ENCODE data around the gene C2CD2L. TPM values are rescaled to one million over a fixed set of nuclear protein-coding genes. Genes with fewer than 3 reads are reported as not detected.

Gene C2CD2L
- total and polyA plus RNA-seq, 10 of the 15 experiments (the other 5 are each of a cell fraction or from before 2014, with no cell fraction given), result 0.21 to 9.6 (median 5.1) TPM

DNA sequence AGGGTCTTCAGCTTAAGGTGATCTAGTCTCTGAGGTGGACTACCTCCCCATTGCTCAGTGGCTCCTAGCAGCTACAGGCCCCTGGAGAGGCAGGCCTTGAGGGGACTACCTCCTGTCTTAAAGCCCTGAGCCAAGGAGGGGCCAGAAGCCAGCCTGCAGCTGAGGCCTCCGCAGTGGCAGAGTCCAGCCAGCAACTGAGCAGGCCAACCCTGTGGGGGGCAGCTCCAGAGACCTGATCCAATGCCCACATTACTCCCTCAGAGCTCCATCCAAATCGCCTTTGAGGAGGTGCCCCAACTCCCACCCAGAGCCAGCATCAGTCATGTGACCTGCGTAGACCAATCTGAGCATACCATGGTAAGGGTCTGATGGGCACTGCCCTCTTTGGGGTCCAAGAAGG, 2.7 kb downstream of the C2CD2L start:
- H3K4me2 ChIP-seq (ENCODE audit: control insufficient read depth, insufficient read depth), result no peak overlapping the region; the same call in 1 of the 2 replicates

DNA sequence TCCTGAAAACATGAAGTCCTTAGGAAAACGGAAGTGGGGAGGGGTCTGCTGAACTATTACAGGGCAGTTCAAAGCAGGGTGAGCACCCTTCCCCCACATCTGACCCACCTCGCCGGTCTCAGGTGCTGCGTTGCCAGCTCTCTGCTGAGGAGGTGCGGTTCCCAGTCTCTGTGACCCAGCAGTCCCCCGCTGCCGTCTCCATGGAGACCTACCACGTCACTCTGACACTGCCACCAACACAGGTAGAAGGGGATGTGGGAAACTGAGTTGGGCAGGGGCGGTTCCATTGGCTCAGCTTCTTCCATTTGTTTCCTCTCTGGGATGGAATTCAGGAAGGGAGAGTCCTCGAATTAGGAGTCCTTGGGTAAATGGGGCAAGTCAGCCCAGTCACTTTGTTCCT, 3.3 kb downstream of the C2CD2L start:
- peaks cover 26% of the 10 kb centered on the region for H3K79me2 ChIP-seq (ENCODE audit: control insufficient read depth, insufficient read depth, low read length)
- no TSS peak for BruUV-seq (replicated peaks)
- RAD21 ChIA-PET (ENCODE audit: unreplicated experiment), result interaction anchor here (1.1 kb wide), 1 partner anchor 10 kb away, joined by 3 read pairs; no protein-coding TSS in a partner anchor
- CTCF ChIA-PET, result interaction anchor here (1.6 to 2.2 kb wide), 2 partner anchors 11 to 228 kb away, joined by 4 to 6 read pairs; no protein-coding TSS in a partner anchor
- H4K20me1 ChIP-seq (ENCODE audit: control insufficient read depth, insufficient read depth), result no peaks in the 10 kb centered on the region
- no peak overlapping the region for H2AFZ ChIP-seq (ENCODE audit: control insufficient read depth, low read depth, low read length)
- peaks cover 19% of the 10 kb centered on the region in 2 experiments for H3K36me3 ChIP-seq (ENCODE audit: control insufficient read depth in 2 of 2, insufficient read depth in 2 of 2, low read length in 1 of 2)
- H3K4me2 ChIP-seq (ENCODE audit: control insufficient read depth, insufficient read depth), result no peak overlapping the region
- POLR2A ChIA-PET, result interaction anchor here (1.0 to 7.2 kb wide), 2 partner anchors 11 to 25 kb away, joined by 3 to 76 read pairs; partner anchors contain the start of gene HINFP
- in situ Hi-C loops (cut with MboI), result no loop called here
- no peak overlapping the region for H3K9ac ChIP-seq (ENCODE audit: control insufficient read depth, insufficient read depth, low read length)
- no peaks in the 10 kb centered on the region for H3K9me3 ChIP-seq (replicated peaks; ENCODE audit: control insufficient read depth, insufficient read depth, low read length)
- intact Hi-C loops (cut with micrococcal nuclease; ENCODE audit: unreplicated experiment), result no loop called here
- 94% methylated on average over 10 of the region's 10 CpGs for WGBS (ENCODE audit: insufficient coverage, insufficient replicate concordance, low lambda C conversion rate, missing lambda C conversion rate)
- no peaks in the 10 kb centered on the region for H3K27me3 ChIP-seq (replicated peaks in 1 of 2; ENCODE audit: control insufficient read depth in 2 of 2, insufficient read depth in 2 of 2, low read length in 1 of 2)
- DNase-seq (ENCODE audit: low read depth, low spot score) (no peak), ATAC-seq (no peak), FAIRE-seq (no peak)
- no peak overlapping the region for H3K4me3 ChIP-seq
- SMC1A ChIA-PET (ENCODE audit: uncharacterized antibody, unreplicated experiment), result interaction anchor here (2.6 kb wide), 1 partner anchor 9 kb away, joined by 32 read pairs; the partner anchor contains the start of gene HINFP
- no peak overlapping the region for H3K27ac ChIP-seq (ENCODE audit: control insufficient read depth, insufficient read depth)
- H3K4me1 ChIP-seq (ENCODE audit: control insufficient read depth, insufficient read depth, low read length), result peaks cover 19% of the 10 kb centered on the region
- TF ChIP-seq RCOR1 (conservative IDR thresholded peaks at IDR 0.05; ENCODE audit: low read depth, low read length) (no peak), HDGF (IDR thresholded peaks at IDR 0.05) (no peak), MEF2B (IDR thresholded peaks at IDR 0.05; ENCODE audit: partially characterized antibody, poor library complexity, severe bottlenecking) (no peak), TBL1XR1 (IDR thresholded peaks at IDR 0.05; ENCODE audit: low read depth, low read length) (no peak), NFYB (IDR thresholded peaks at IDR 0.05; ENCODE audit: insufficient read depth, low read depth, low read length) (no peak), ESRRA (IDR thresholded peaks at IDR 0.05; ENCODE audit: low read length) (no peak), LARP7 (IDR thresholded peaks at IDR 0.05) (no peak), SMC3 (IDR thresholded peaks at IDR 0.05; ENCODE audit: borderline replicate concordance, low read length) (no peak), ZNF622 (IDR thresholded peaks at IDR 0.05) (no peak), ZNF274 (IDR thresholded peaks at IDR 0.05; ENCODE audit: insufficient read depth, insufficient read length) (no peak), HDAC2 (IDR thresholded peaks at IDR 0.05) (no peak), ZNF207 (IDR thresholded peaks at IDR 0.05; ENCODE audit: borderline replicate concordance) (no peak)
- TF ChIP-seq, protein P1, sequence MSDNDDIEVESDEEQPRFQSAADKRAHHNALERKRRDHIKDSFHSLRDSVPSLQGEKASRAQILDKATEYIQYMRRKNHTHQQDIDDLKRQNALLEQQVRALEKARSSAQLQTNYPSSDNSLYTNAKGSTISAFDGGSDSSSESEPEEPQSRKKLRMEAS (IDR thresholded peaks at IDR 0.05; ENCODE audit: low read depth, low read length), result no peak

More for the DNA sequence above, 2.7 kb downstream of the C2CD2L start:
- in situ Hi-C loops (cut with MboI) (no loop called here), intact Hi-C loops (cut with micrococcal nuclease; ENCODE audit: unreplicated experiment) (loop anchor here (5.0 kb wide), 1 partner anchor 87 kb away; no protein-coding TSS in a partner anchor)
- BruUV-seq (replicated peaks), result TSS peak; percentile 63
- H3K27me3 ChIP-seq (replicated peaks in 1 of 2; ENCODE audit: control insufficient read depth in 2 of 2, insufficient read depth in 2 of 2, low read length in 1 of 2), result no peaks in the 10 kb centered on the region
- no peaks in the 10 kb centered on the region for H3K9me3 ChIP-seq (replicated peaks; ENCODE audit: control insufficient read depth, insufficient read depth, low read length)
- H3K4me3 ChIP-seq, result peak overlapping the region; percentile 96; the same call in 1 of the 2 replicates
- ChIA-PET RAD21 (ENCODE audit: unreplicated experiment) (interaction anchor here (1.1 to 1.5 kb wide), 2 partner anchors 10 to 11 kb away, joined by 3 to 5 read pairs; partner anchors contain the start of gene HINFP), CTCF (interaction anchor here (0.7 to 2.2 kb wide), 9 partner anchors 8 to 228 kb away, joined by 3 to 10 read pairs (median 5); partner anchors contain the start of gene HINFP), POLR2A (interaction anchor here (0.5 to 7.2 kb wide), 5 partner anchors 11 to 218 kb away, joined by 3 to 76 read pairs (median 3); partner anchors contain the start of gene HINFP), SMC1A (ENCODE audit: uncharacterized antibody, unreplicated experiment) (interaction anchor here (0.9 to 2.6 kb wide), 5 partner anchors 9 to 100 kb away, joined by 3 to 32 read pairs (median 5); partner anchors contain the start of gene HINFP)
- WGBS (ENCODE audit: insufficient coverage, insufficient replicate concordance, low lambda C conversion rate, missing lambda C conversion rate), result 75% methylated on average over 3 of the region's 3 CpGs
- no peak for DNase-seq (ENCODE audit: low read depth, low spot score)
- TF ChIP-seq, protein P2, sequence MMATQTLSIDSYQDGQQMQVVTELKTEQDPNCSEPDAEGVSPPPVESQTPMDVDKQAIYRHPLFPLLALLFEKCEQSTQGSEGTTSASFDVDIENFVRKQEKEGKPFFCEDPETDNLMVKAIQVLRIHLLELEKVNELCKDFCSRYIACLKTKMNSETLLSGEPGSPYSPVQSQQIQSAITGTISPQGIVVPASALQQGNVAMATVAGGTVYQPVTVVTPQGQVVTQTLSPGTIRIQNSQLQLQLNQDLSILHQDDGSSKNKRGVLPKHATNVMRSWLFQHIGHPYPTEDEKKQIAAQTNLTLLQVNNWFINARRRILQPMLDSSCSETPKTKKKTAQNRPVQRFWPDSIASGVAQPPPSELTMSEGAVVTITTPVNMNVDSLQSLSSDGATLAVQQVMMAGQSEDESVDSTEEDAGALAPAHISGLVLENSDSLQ (IDR thresholded peaks at IDR 0.05), result no peak
- TF ChIP-seq HDAC6 (IDR thresholded peaks at IDR 0.05; ENCODE audit: unreplicated experiment) (no peak), HDGF (IDR thresholded peaks at IDR 0.05) (no peak), RBBP5 (conservative IDR thresholded peaks at IDR 0.05) (no peak)
- no peak overlapping the region for H2AFZ ChIP-seq (ENCODE audit: control insufficient read depth, low read depth, low read length)
- no peak for ATAC-seq
- H3K27ac ChIP-seq (ENCODE audit: control insufficient read depth, insufficient read depth), result no peak overlapping the region
- H3K4me1 ChIP-seq (ENCODE audit: control insufficient read depth, insufficient read depth, low read length), result peaks cover 19% of the 10 kb centered on the region
- H4K20me1 ChIP-seq (ENCODE audit: control insufficient read depth, insufficient read depth), result no peaks in the 10 kb centered on the region
- no peak for FAIRE-seq
- H3K9ac ChIP-seq (ENCODE audit: control insufficient read depth, insufficient read depth, low read length), result no peak overlapping the region
- H3K79me2 ChIP-seq (ENCODE audit: control insufficient read depth, insufficient read depth, low read length), result peaks cover 26% of the 10 kb centered on the region
- peaks cover 19% of the 10 kb centered on the region in 2 experiments for H3K36me3 ChIP-seq (ENCODE audit: control insufficient read depth in 2 of 2, insufficient read depth in 2 of 2, low read length in 1 of 2)
